ENCODE data around the gene ST6GALNAC3. TPM values are rescaled to one million over a fixed set of nuclear protein-coding genes. Genes with fewer than 3 reads are reported as not detected.

ST6GALNAC3 gene
- total RNA-seq, 1 experiment from 2014 or later: 0.03 TPM

GRCh38 chr1:76615253-76616035 lies 540.9 kb downstream of the ST6GALNAC3 start:
- ChIA-PET CTCF (no interaction called here), POLR2A (no interaction called here)
- TF ChIP-seq CTCF (IDR thresholded peaks at IDR 0.05): no peak
- TF ChIP-seq SIN3A (IDR thresholded peaks at IDR 0.05; ENCODE audit: borderline replicate concordance, insufficient read depth, low read depth, low read length): no peak
- TF ChIP-seq TCF7L2 (IDR thresholded peaks at IDR 0.05; ENCODE audit: low read depth, low read length): no peak
- TF ChIP-seq, protein P1, sequence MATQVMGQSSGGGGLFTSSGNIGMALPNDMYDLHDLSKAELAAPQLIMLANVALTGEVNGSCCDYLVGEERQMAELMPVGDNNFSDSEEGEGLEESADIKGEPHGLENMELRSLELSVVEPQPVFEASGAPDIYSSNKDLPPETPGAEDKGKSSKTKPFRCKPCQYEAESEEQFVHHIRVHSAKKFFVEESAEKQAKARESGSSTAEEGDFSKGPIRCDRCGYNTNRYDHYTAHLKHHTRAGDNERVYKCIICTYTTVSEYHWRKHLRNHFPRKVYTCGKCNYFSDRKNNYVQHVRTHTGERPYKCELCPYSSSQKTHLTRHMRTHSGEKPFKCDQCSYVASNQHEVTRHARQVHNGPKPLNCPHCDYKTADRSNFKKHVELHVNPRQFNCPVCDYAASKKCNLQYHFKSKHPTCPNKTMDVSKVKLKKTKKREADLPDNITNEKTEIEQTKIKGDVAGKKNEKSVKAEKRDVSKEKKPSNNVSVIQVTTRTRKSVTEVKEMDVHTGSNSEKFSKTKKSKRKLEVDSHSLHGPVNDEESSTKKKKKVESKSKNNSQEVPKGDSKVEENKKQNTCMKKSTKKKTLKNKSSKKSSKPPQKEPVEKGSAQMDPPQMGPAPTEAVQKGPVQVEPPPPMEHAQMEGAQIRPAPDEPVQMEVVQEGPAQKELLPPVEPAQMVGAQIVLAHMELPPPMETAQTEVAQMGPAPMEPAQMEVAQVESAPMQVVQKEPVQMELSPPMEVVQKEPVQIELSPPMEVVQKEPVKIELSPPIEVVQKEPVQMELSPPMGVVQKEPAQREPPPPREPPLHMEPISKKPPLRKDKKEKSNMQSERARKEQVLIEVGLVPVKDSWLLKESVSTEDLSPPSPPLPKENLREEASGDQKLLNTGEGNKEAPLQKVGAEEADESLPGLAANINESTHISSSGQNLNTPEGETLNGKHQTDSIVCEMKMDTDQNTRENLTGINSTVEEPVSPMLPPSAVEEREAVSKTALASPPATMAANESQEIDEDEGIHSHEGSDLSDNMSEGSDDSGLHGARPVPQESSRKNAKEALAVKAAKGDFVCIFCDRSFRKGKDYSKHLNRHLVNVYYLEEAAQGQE (IDR thresholded peaks at IDR 0.05; ENCODE audit: insufficient read depth in 1 of 2, low read depth in 2 of 2, low read length in 1 of 2): no peak
- TF ChIP-seq POLR2AphosphoS5 (IDR thresholded peaks at IDR 0.05; ENCODE audit: low read depth, low read length): no peak
- in situ Hi-C loops (cut with HindIII; ENCODE audit: low pct_unique_long_range_greater_than_20kb, low sequenced_read_pairs) (no loop called here), intact Hi-C loops (cut with micrococcal nuclease; ENCODE audit: unreplicated experiment) (no loop called here)
- no TSS peak for BruUV-seq (replicated peaks)
- H3K36me3 ChIP-seq (ENCODE audit: control insufficient read depth, insufficient read depth, low read length): no peaks in the 10 kb centered on the region
- no peaks in the 10 kb centered on the region for H3K27me3 ChIP-seq (ENCODE audit: control insufficient read depth, insufficient read depth, low read length)
- DNase-seq (ENCODE audit: low read depth, low spot score) (no peak), ATAC-seq (no peak)
- H3K9me3 ChIP-seq (ENCODE audit: control insufficient read depth, insufficient read depth, low read depth, low read length): no peaks in the 10 kb centered on the region; the same call in 1 of the 2 replicates
- no peak overlapping the region for H3K4me3 ChIP-seq (ENCODE audit: low read depth in 2 of 2, low read length in 2 of 2)
- H3K27ac ChIP-seq (ENCODE audit: low read length): no peak overlapping the region
- no peaks in the 10 kb centered on the region for H3K4me1 ChIP-seq (ENCODE audit: control insufficient read depth, insufficient read depth, low read length)

- Histone ChIP-seq H3K27ac (ENCODE audit: low read length) (no peak overlapping the region), H3K36me3 (ENCODE audit: control insufficient read depth, insufficient read depth, low read length) (no peaks in the 10 kb centered on the region), H3K4me3 (ENCODE audit: low read depth in 2 of 2, low read length in 2 of 2) (no peak overlapping the region), H3K27me3 (ENCODE audit: control insufficient read depth, insufficient read depth, low read length) (no peaks in the 10 kb centered on the region), H3K4me1 (ENCODE audit: control insufficient read depth, insufficient read depth, low read length) (no peaks in the 10 kb centered on the region), H3K9me3 (ENCODE audit: control insufficient read depth, insufficient read depth, low read depth, low read length) (no peaks in the 10 kb centered on the region; the same call in 1 of the 2 replicates)
- ChIA-PET POLR2A (no interaction called here), CTCF (interaction anchor here (0.6 kb wide), 1 partner anchor 1077 kb away, joined by 5 read pairs; no protein-coding TSS in a partner anchor)
- ATAC-seq: no peak
- intact Hi-C loops (cut with micrococcal nuclease; ENCODE audit: unreplicated experiment) (no loop called here), in situ Hi-C loops (cut with HindIII; ENCODE audit: low pct_unique_long_range_greater_than_20kb, low sequenced_read_pairs) (no loop called here)
- no peak for DNase-seq (ENCODE audit: low read depth, low spot score)
- no TSS peak for BruUV-seq (replicated peaks)
- TF ChIP-seq SIN3A (IDR thresholded peaks at IDR 0.05; ENCODE audit: borderline replicate concordance, insufficient read depth, low read depth, low read length) (no peak), TCF7L2 (IDR thresholded peaks at IDR 0.05; ENCODE audit: low read depth, low read length) (no peak), CTCF (IDR thresholded peaks at IDR 0.05) (no peak), POLR2AphosphoS5 (IDR thresholded peaks at IDR 0.05; ENCODE audit: low read depth, low read length) (no peak)
- TF ChIP-seq, protein P1 (IDR thresholded peaks at IDR 0.05; ENCODE audit: insufficient read depth in 1 of 2, low read depth in 2 of 2, low read length in 1 of 2): no peak
Observed at GRCh38 chr1:76620371-76620770, 545.8 kb downstream of the ST6GALNAC3 start.
